ENCODE measurements around the gene VPS18.

DNA sequence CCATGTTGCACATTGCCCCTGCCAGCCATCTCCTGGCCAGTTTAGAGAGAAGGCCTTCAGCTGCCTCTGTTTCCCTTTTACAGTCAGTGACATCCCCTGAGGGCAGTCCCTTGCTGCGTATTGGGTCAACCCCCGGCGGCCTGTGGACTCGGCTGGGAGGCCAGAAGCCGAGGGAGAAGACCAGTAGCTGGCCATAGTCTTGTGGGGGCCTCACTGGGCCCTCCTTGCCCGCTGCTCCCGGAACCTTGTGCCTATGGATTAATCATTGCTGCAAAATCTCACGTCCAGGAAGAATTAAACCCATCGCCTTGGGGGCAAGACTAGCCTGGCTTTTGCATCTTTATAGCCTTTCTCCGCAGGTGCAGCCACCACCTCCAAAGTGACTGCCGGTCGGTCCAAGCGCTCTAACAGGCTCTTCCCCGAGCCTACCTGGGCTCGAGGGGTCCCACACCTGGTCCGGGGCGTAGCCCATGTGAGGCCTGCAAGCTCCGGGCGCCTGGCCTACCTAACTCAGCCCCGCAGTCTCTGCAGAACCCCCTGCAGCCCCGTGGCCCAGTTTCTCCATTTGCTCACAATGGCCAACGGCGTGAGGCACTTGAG is 58.2 kb downstream of the VPS18 start:
- TF ChIP-seq, protein P1, sequence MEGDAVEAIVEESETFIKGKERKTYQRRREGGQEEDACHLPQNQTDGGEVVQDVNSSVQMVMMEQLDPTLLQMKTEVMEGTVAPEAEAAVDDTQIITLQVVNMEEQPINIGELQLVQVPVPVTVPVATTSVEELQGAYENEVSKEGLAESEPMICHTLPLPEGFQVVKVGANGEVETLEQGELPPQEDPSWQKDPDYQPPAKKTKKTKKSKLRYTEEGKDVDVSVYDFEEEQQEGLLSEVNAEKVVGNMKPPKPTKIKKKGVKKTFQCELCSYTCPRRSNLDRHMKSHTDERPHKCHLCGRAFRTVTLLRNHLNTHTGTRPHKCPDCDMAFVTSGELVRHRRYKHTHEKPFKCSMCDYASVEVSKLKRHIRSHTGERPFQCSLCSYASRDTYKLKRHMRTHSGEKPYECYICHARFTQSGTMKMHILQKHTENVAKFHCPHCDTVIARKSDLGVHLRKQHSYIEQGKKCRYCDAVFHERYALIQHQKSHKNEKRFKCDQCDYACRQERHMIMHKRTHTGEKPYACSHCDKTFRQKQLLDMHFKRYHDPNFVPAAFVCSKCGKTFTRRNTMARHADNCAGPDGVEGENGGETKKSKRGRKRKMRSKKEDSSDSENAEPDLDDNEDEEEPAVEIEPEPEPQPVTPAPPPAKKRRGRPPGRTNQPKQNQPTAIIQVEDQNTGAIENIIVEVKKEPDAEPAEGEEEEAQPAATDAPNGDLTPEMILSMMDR (IDR thresholded peaks at IDR 0.05; ENCODE audit: insufficient read depth, low read length, poor library complexity, severe bottlenecking), result no peak
- no peak for TF ChIP-seq EZH2phosphoT487 (conservative IDR thresholded peaks at IDR 0.05; ENCODE audit: low read length)
